ENCODE data around the gene BUB1B. TPM values are rescaled to one million over a fixed set of nuclear protein-coding genes. Genes with fewer than 3 reads are reported as not detected.

BUB1B gene
- total RNA-seq, 1 experiment from 2014 or later: 58.2 TPM

- H3K27me3 ChIP-seq (ENCODE audit: low read length): no peaks in the 10 kb centered on the region
Measured at GRCh38 chr15:40222131-40222530, 61.3 kb downstream of the BUB1B start.

GRCh38 chr15:40226736-40227135, 65.9 kb downstream of the BUB1B start:
- no peak overlapping the region for H2AFZ ChIP-seq (ENCODE audit: low read length)

More at GRCh38 chr15:40222131-40222530, 61.3 kb downstream of the BUB1B start:
- H3K9me2 ChIP-seq (replicated peaks; ENCODE audit: insufficient read depth, low read length): no peaks in the 10 kb centered on the region
- H2AFZ ChIP-seq (ENCODE audit: low read length): no peak overlapping the region
- peaks cover 3% of the 10 kb centered on the region; the same call in 1 of the 2 replicates for H3K79me2 ChIP-seq (ENCODE audit: low read length)
- no peak overlapping the region for H3K4me2 ChIP-seq (ENCODE audit: low read depth, low read length, poor library complexity, severe bottlenecking)
- peaks cover 6% of the 10 kb centered on the region; the same call in 1 of the 2 replicates for H3K4me1 ChIP-seq (ENCODE audit: low read length)
- H3K9ac ChIP-seq (ENCODE audit: low read length): no peak overlapping the region
- no peak for DNase-seq
- H3K36me3 ChIP-seq (ENCODE audit: insufficient read depth, low read length): peaks cover 41% of the 10 kb centered on the region; the same call in 1 of the 2 replicates
- H4K20me1 ChIP-seq (ENCODE audit: insufficient read depth, low read depth, low read length): no peaks in the 10 kb centered on the region
- H3K4me3 ChIP-seq (ENCODE audit: low read length): no peak overlapping the region
- H3K9me3 ChIP-seq (ENCODE audit: low read length): no peaks in the 10 kb centered on the region
- no peak overlapping the region for H3K27ac ChIP-seq (ENCODE audit: low read length)

GRCh38 chr15:40229316-40229715, 68.4 kb downstream of the BUB1B start:
- no peak overlapping the region for H2AFZ ChIP-seq (ENCODE audit: low read length)
- no peak for DNase-seq

More at GRCh38 chr15:40226736-40227135, 65.9 kb downstream of the BUB1B start:
- H3K9me2 ChIP-seq (replicated peaks; ENCODE audit: insufficient read depth, low read length): no peaks in the 10 kb centered on the region
- H3K36me3 ChIP-seq (ENCODE audit: insufficient read depth, low read length): peaks cover 13% of the 10 kb centered on the region; the same call in 1 of the 2 replicates
- H3K9ac ChIP-seq (ENCODE audit: low read length): no peak overlapping the region
- no peaks in the 10 kb centered on the region for H3K79me2 ChIP-seq (ENCODE audit: low read length)
- H4K20me1 ChIP-seq (ENCODE audit: insufficient read depth, low read depth, low read length): no peaks in the 10 kb centered on the region
- H3K4me3 ChIP-seq (ENCODE audit: low read length): no peak overlapping the region
- DNase-seq: no peak
- no peaks in the 10 kb centered on the region for H3K27me3 ChIP-seq (ENCODE audit: low read length)
- H3K27ac ChIP-seq (ENCODE audit: low read length): no peak overlapping the region
- no peak overlapping the region for H3K4me2 ChIP-seq (ENCODE audit: low read depth, low read length, poor library complexity, severe bottlenecking)
- no peaks in the 10 kb centered on the region for H3K9me3 ChIP-seq (ENCODE audit: low read length)
- H3K4me1 ChIP-seq (ENCODE audit: low read length): no peaks in the 10 kb centered on the region

GRCh38 chr15:40229956-40230355, 69.1 kb downstream of the BUB1B start:
- Histone ChIP-seq H3K79me2 (ENCODE audit: low read length) (no peaks in the 10 kb centered on the region), H3K4me3 (ENCODE audit: low read length) (no peak overlapping the region), H2AFZ (ENCODE audit: low read length) (no peak overlapping the region), H3K27me3 (ENCODE audit: low read length) (no peaks in the 10 kb centered on the region), H3K9me2 (replicated peaks; ENCODE audit: insufficient read depth, low read length) (no peaks in the 10 kb centered on the region), H3K4me1 (ENCODE audit: low read length) (peaks cover 19% of the 10 kb centered on the region), H3K4me2 (ENCODE audit: low read depth, low read length, poor library complexity, severe bottlenecking) (no peak overlapping the region), H3K36me3 (ENCODE audit: insufficient read depth, low read length) (peaks cover 8% of the 10 kb centered on the region; the same call in 1 of the 2 replicates), H3K27ac (ENCODE audit: low read length) (no peak overlapping the region), H3K9me3 (ENCODE audit: low read length) (no peaks in the 10 kb centered on the region), H4K20me1 (ENCODE audit: insufficient read depth, low read depth, low read length) (no peaks in the 10 kb centered on the region), H3K9ac (ENCODE audit: low read length) (no peak overlapping the region)
- DNase-seq: no peak

More at GRCh38 chr15:40229316-40229715, 68.4 kb downstream of the BUB1B start:
- no peaks in the 10 kb centered on the region for H3K79me2 ChIP-seq (ENCODE audit: low read length)
- H3K9me2 ChIP-seq (replicated peaks; ENCODE audit: insufficient read depth, low read length): no peaks in the 10 kb centered on the region
- H3K9ac ChIP-seq (ENCODE audit: low read length): no peak overlapping the region
- no peak overlapping the region for H3K27ac ChIP-seq (ENCODE audit: low read length)
- no peaks in the 10 kb centered on the region for H4K20me1 ChIP-seq (ENCODE audit: insufficient read depth, low read depth, low read length)
- peaks cover 12% of the 10 kb centered on the region for H3K4me1 ChIP-seq (ENCODE audit: low read length)
- H3K9me3 ChIP-seq (ENCODE audit: low read length): no peaks in the 10 kb centered on the region
- no peak overlapping the region for H3K4me3 ChIP-seq (ENCODE audit: low read length)
- no peaks in the 10 kb centered on the region for H3K27me3 ChIP-seq (ENCODE audit: low read length)
- no peak overlapping the region for H3K4me2 ChIP-seq (ENCODE audit: low read depth, low read length, poor library complexity, severe bottlenecking)
- H3K36me3 ChIP-seq (ENCODE audit: insufficient read depth, low read length): peaks cover 8% of the 10 kb centered on the region; the same call in 1 of the 2 replicates

GRCh38 chr15:40232625-40233070, 71.8 kb downstream of the BUB1B start:
- Histone ChIP-seq H3K36me3 (ENCODE audit: insufficient read depth, low read length) (no peaks in the 10 kb centered on the region), H2AFZ (ENCODE audit: low read length) (no peak overlapping the region), H3K9me3 (ENCODE audit: low read length) (no peaks in the 10 kb centered on the region), H3K4me1 (ENCODE audit: low read length) (peaks cover 28% of the 10 kb centered on the region), H3K9me2 (replicated peaks; ENCODE audit: insufficient read depth, low read length) (no peaks in the 10 kb centered on the region), H3K4me2 (ENCODE audit: low read depth, low read length, poor library complexity, severe bottlenecking) (no peak overlapping the region), H3K79me2 (ENCODE audit: low read length) (no peaks in the 10 kb centered on the region), H3K27me3 (ENCODE audit: low read length) (no peaks in the 10 kb centered on the region), H3K27ac (ENCODE audit: low read length) (no peak overlapping the region), H3K4me3 (ENCODE audit: low read length) (no peak overlapping the region), H3K9ac (ENCODE audit: low read length) (no peak overlapping the region), H4K20me1 (ENCODE audit: insufficient read depth, low read depth, low read length) (no peaks in the 10 kb centered on the region)
- peak; percentile 42 for DNase-seq

GRCh38 chr15:40233727-40234577, 73.1 kb downstream of the BUB1B start:
- H3K9ac ChIP-seq (ENCODE audit: low read length): 0 out of 2 replicates have a peak overlapping the region, but pooled peaks have one; percentile 40
- H3K4me3 ChIP-seq (ENCODE audit: low read length): no peak overlapping the region
- no peak overlapping the region for H2AFZ ChIP-seq (ENCODE audit: low read length)
- peak overlapping the region; percentile 45 for H3K4me2 ChIP-seq (ENCODE audit: low read depth, low read length, poor library complexity, severe bottlenecking)
- peak overlapping the region; percentile 76 for H3K27ac ChIP-seq (ENCODE audit: low read length)
- H4K20me1 ChIP-seq (ENCODE audit: insufficient read depth, low read depth, low read length): no peaks in the 10 kb centered on the region
- H3K9me2 ChIP-seq (replicated peaks; ENCODE audit: insufficient read depth, low read length): no peaks in the 10 kb centered on the region
- no peaks in the 10 kb centered on the region for H3K9me3 ChIP-seq (ENCODE audit: low read length)
- no peaks in the 10 kb centered on the region for H3K27me3 ChIP-seq (ENCODE audit: low read length)
- H3K4me1 ChIP-seq (ENCODE audit: low read length): peaks cover 41% of the 10 kb centered on the region
- H3K79me2 ChIP-seq (ENCODE audit: low read length): no peaks in the 10 kb centered on the region
- H3K36me3 ChIP-seq (ENCODE audit: insufficient read depth, low read length): no peaks in the 10 kb centered on the region
- no peak for DNase-seq

- no peaks in the 10 kb centered on the region for H3K36me3 ChIP-seq (ENCODE audit: insufficient read depth, low read length)
- H3K9me3 ChIP-seq (ENCODE audit: low read length): no peaks in the 10 kb centered on the region
- H3K4me2 ChIP-seq (ENCODE audit: low read depth, low read length, poor library complexity, severe bottlenecking): peak overlapping the region; percentile 45
- peaks cover 49% of the 10 kb centered on the region for H3K4me1 ChIP-seq (ENCODE audit: low read length)
- no peaks in the 10 kb centered on the region for H3K9me2 ChIP-seq (replicated peaks; ENCODE audit: insufficient read depth, low read length)
- no peaks in the 10 kb centered on the region for H4K20me1 ChIP-seq (ENCODE audit: insufficient read depth, low read depth, low read length)
- H2AFZ ChIP-seq (ENCODE audit: low read length): peak overlapping the region; percentile 7; the same call in 1 of the 2 replicates
- H3K27me3 ChIP-seq (ENCODE audit: low read length): no peaks in the 10 kb centered on the region
- DNase-seq: peak; percentile 45
- H3K79me2 ChIP-seq (ENCODE audit: low read length): no peaks in the 10 kb centered on the region
- H3K4me3 ChIP-seq (ENCODE audit: low read length): peak overlapping the region; percentile 9; the same call in 1 of the 2 replicates
- H3K9ac ChIP-seq (ENCODE audit: low read length): peak overlapping the region; percentile 40
- H3K27ac ChIP-seq (ENCODE audit: low read length): peak overlapping the region; percentile 76
Measured at GRCh38 chr15:40234783-40235182, 73.9 kb downstream of the BUB1B start.

- H3K4me2 ChIP-seq (ENCODE audit: low read depth, low read length, poor library complexity, severe bottlenecking): peak overlapping the region; percentile 45
- no peaks in the 10 kb centered on the region for H3K27me3 ChIP-seq (ENCODE audit: low read length)
- H3K9ac ChIP-seq (ENCODE audit: low read length): peak overlapping the region; percentile 40
- H3K9me3 ChIP-seq (ENCODE audit: low read length): no peaks in the 10 kb centered on the region
- no peaks in the 10 kb centered on the region for H3K79me2 ChIP-seq (ENCODE audit: low read length)
- peak; percentile 81 for DNase-seq
- no peaks in the 10 kb centered on the region for H3K36me3 ChIP-seq (ENCODE audit: insufficient read depth, low read length)
- peak overlapping the region; percentile 9; the same call in 1 of the 2 replicates for H3K4me3 ChIP-seq (ENCODE audit: low read length)
- H4K20me1 ChIP-seq (ENCODE audit: insufficient read depth, low read depth, low read length): no peaks in the 10 kb centered on the region
- H3K4me1 ChIP-seq (ENCODE audit: low read length): peaks cover 51% of the 10 kb centered on the region
- peak overlapping the region; percentile 76 for H3K27ac ChIP-seq (ENCODE audit: low read length)
- no peaks in the 10 kb centered on the region for H3K9me2 ChIP-seq (replicated peaks; ENCODE audit: insufficient read depth, low read length)
- peak overlapping the region; percentile 7; the same call in 1 of the 2 replicates for H2AFZ ChIP-seq (ENCODE audit: low read length)
Measured at GRCh38 chr15:40235201-40235885, 74.5 kb downstream of the BUB1B start.

Measured in Karpas-422 (cell line).